HL-60 (cell line): Measurements from ENCODE around the gene CASTOR2.
"Not testable (repeated sequence)": the region's sequence is repeated elsewhere in the genome, so short reads cannot be mapped to it uniquely, and the experiment has no call there.

ENCODE experiments used
- DNase-seq, 2 experiments: peaks; one replicate each; pipeline ENCODE4 v3.0.0-alpha.2; 2010 to 2020; ENCODE audit warnings: low read depth in 1 of 2, low spot score in 1 of 2
- H3K27ac ChIP-seq: fragments of 250-450 bp; sonication (Bioruptor Pico); replicated peaks from 2 replicates; pipeline ENCODE4 v1.5.1; 2020; ENCODE audit warnings: mild to moderate bottlenecking, moderate library complexity
- H3K27me3 ChIP-seq: fragments of 250-450 bp; sonication (Bioruptor Pico); 2 replicates; pipeline ENCODE4 v1.5.1; 2021; ENCODE audit warnings: mild to moderate bottlenecking, moderate library complexity; ENCODE audit not compliant: insufficient read depth, poor library complexity, severe bottlenecking
- H3K4me3 ChIP-seq: replicated peaks from 2 replicates; pipeline ENCODE4 v1.5.1; 2011; ENCODE audit warnings: mild to moderate bottlenecking, control low read depth, low read length; ENCODE audit not compliant: insufficient read depth
- GABPA ChIP-seq: IDR thresholded peaks from 2 replicates; pipeline ENCODE4 v1.6.1; 2012; ENCODE audit warnings: low read depth
- POLR2AphosphoS5 ChIP-seq: IDR thresholded peaks from 2 replicates; pipeline ENCODE4 v1.6.1; 2012; ENCODE audit warnings: low read depth
- TF ChIP-seq, protein P1 (sequence below): IDR thresholded peaks from 2 replicates; pipeline ENCODE4 v1.6.1; 2012; ENCODE audit warnings: low read depth; ENCODE audit not compliant: insufficient replicate concordance

CASTOR2 gene

GRCh38 chr7:75072981-75073283, 108.4 kb downstream of the CASTOR2 start:
- TF ChIP-seq POLR2AphosphoS5 (no peak), GABPA (no peak)
- TF ChIP-seq, protein P1, sequence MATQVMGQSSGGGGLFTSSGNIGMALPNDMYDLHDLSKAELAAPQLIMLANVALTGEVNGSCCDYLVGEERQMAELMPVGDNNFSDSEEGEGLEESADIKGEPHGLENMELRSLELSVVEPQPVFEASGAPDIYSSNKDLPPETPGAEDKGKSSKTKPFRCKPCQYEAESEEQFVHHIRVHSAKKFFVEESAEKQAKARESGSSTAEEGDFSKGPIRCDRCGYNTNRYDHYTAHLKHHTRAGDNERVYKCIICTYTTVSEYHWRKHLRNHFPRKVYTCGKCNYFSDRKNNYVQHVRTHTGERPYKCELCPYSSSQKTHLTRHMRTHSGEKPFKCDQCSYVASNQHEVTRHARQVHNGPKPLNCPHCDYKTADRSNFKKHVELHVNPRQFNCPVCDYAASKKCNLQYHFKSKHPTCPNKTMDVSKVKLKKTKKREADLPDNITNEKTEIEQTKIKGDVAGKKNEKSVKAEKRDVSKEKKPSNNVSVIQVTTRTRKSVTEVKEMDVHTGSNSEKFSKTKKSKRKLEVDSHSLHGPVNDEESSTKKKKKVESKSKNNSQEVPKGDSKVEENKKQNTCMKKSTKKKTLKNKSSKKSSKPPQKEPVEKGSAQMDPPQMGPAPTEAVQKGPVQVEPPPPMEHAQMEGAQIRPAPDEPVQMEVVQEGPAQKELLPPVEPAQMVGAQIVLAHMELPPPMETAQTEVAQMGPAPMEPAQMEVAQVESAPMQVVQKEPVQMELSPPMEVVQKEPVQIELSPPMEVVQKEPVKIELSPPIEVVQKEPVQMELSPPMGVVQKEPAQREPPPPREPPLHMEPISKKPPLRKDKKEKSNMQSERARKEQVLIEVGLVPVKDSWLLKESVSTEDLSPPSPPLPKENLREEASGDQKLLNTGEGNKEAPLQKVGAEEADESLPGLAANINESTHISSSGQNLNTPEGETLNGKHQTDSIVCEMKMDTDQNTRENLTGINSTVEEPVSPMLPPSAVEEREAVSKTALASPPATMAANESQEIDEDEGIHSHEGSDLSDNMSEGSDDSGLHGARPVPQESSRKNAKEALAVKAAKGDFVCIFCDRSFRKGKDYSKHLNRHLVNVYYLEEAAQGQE = no peak
- Histone ChIP-seq H3K4me3 (peak overlapping the region; percentile 54), H3K27me3 (no peaks in the 10 kb centered on the region), H3K27ac (peak overlapping the region; percentile 70)
- DNase-seq = no peak

DNA sequence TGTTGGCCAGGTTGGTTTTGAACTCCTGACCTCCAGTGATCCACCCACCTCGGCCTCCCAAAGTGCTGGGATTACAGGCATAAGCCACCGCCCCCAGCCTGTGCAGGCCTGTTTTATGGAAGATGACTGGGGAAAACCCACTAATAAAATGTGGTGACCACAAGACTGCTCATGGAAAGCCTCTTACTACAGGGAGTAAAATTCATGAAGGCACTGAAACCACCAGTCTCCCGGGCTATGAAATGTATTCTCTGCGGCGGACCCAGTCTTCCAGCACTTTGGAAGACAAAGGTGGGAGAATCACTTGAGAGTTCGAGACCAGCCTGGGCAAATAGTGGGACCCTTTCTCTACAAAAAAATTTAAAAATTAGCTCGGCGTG, 109.7 kb downstream of the CASTOR2 start:
- H3K27me3 ChIP-seq, DNase-seq: not testable (repeated sequence)
- peak overlapping the region; percentile 62 for H3K27ac ChIP-seq
- peak overlapping the region; percentile 54; the same call in 1 of the 2 replicates for H3K4me3 ChIP-seq
